ENCODE measurements around the gene ZNF568. TPM values are rescaled to one million over a fixed set of nuclear protein-coding genes. Genes with fewer than 3 reads are reported as not detected.

The ZNF568 gene
- total and polyA plus RNA-seq, 2 of the 4 experiments (the other 2 are of a cell fraction): 3.0 to 7.3 TPM

GRCh38 chr19:37045140-37045539 lies 129.0 kb downstream of the ZNF568 start:
- in situ Hi-C loops (cut with MboI; ENCODE audit: low sequenced_read_pairs) (no loop called here), dilution Hi-C loops (cut with HindIII; ENCODE audit: low sequenced_read_pairs, unreplicated experiment) (no loop called here), intact Hi-C loops (cut with micrococcal nuclease) (no loop called here)
- no peak for ATAC-seq (ENCODE audit: low read depth)
- H4K8ac ChIP-seq (ENCODE audit: low read depth in 2 of 2, low read length in 2 of 2): no peak overlapping the region
- H3K9me3 ChIP-seq (ENCODE audit: control insufficient read depth, insufficient read depth, low read length): peaks cover 5% of the 10 kb centered on the region
- WGBS, 2 experiments (ENCODE audit: extremely low coverage in 2 of 2, insufficient read length in 1 of 2): 0% methylated on average over 1 of the region's 1 CpG; no CpG with 5 or more reads in 1 of the 2 experiments
- H3K18ac ChIP-seq (ENCODE audit: low read depth, low read length): no peak overlapping the region
- no peak overlapping the region for H3K23ac ChIP-seq (ENCODE audit: low read depth, low read length)
- H4K5ac ChIP-seq (ENCODE audit: low read depth, low read length): no peak overlapping the region
- no peak overlapping the region for H2BK5ac ChIP-seq (ENCODE audit: low read depth, low read length, poor library complexity, severe bottlenecking)
- H2BK20ac ChIP-seq (ENCODE audit: low read depth, low read length): no peak overlapping the region
- H3K27me3 ChIP-seq (ENCODE audit: control insufficient read depth, insufficient read depth, low read length): no peaks in the 10 kb centered on the region
- H3K4me1 ChIP-seq (ENCODE audit: control insufficient read depth, insufficient read depth, low read length): no peaks in the 10 kb centered on the region
- no peak overlapping the region for H2BK15ac ChIP-seq (ENCODE audit: low read depth, low read length)
- H3K9me1 ChIP-seq (ENCODE audit: insufficient read depth, low read length): no peaks in the 10 kb centered on the region
- H2BK120ac ChIP-seq (ENCODE audit: low read depth, low read length): no peak overlapping the region
- no peak overlapping the region for H3K4ac ChIP-seq (ENCODE audit: low read depth, low read length)
- BruUV-seq (replicated peaks): no TSS peak
- no peak overlapping the region for H2AK5ac ChIP-seq (ENCODE audit: low read depth, low read length)
- H3K36me3 ChIP-seq (ENCODE audit: control insufficient read depth, insufficient read depth, low read length): no peaks in the 10 kb centered on the region
- DNase-seq: no peak
- H2AFZ ChIP-seq (replicated peaks; ENCODE audit: low read length, poor library complexity): no peak overlapping the region
- no peak overlapping the region for H2AK9ac ChIP-seq (replicated peaks; ENCODE audit: low read depth, low read length, poor library complexity)
- H3K56ac ChIP-seq (ENCODE audit: extremely low read depth, insufficient read depth, low read length): no peak overlapping the region
- no peak overlapping the region for H3K14ac ChIP-seq (replicated peaks; ENCODE audit: low read depth, low read length)
- ChIA-PET CTCF (no interaction called here), POLR2A (ENCODE audit: unreplicated experiment) (no interaction called here)
- H4K20me1 ChIP-seq (ENCODE audit: insufficient read depth, low read length): no peaks in the 10 kb centered on the region
- TF ChIP-seq ELK1 (IDR thresholded peaks at IDR 0.05; ENCODE audit: borderline replicate concordance, low read depth, low read length): no peak
- no peak for TF ChIP-seq CHD1 (IDR thresholded peaks at IDR 0.05; ENCODE audit: low read depth, low read length)
- TF ChIP-seq SMC3 (IDR thresholded peaks at IDR 0.05; ENCODE audit: low read depth, low read length): no peak
- TF ChIP-seq CTCF (conservative IDR thresholded peaks at IDR 0.05; ENCODE audit: low read depth, low read length): no peak
- TF ChIP-seq RCOR1 (IDR thresholded peaks at IDR 0.05; ENCODE audit: insufficient replicate concordance, low read length): no peak
- TF ChIP-seq RFX5 (IDR thresholded peaks at IDR 0.05; ENCODE audit: low read depth, low read length): no peak
- no peak for TF ChIP-seq POLR2A (IDR thresholded peaks at IDR 0.05; ENCODE audit: low read depth, low read length)
- no peak overlapping the region for H3K9ac ChIP-seq (ENCODE audit: low read depth, low read length)
- H3K4me3 ChIP-seq (ENCODE audit: insufficient read depth, low read depth, low read length): no peak overlapping the region
- H3K4me2 ChIP-seq (ENCODE audit: low read depth, low read length): no peak overlapping the region
- H3K27ac ChIP-seq (ENCODE audit: insufficient read depth, low read length): no peak overlapping the region
- H3K79me1 ChIP-seq (ENCODE audit: low read depth in 1 of 2, low read length in 2 of 2): no peaks in the 10 kb centered on the region
- no peak overlapping the region for H4K91ac ChIP-seq (ENCODE audit: insufficient read depth, low read depth, low read length)

Other genes with a start within 250 kb of the ZNF568 start
- gene ZNF461, start 249.5 kb upstream of the ZNF568 start, total RNA-seq (2012; rRNA removed): 9.1 and 12.8 TPM in 2 replicates
- gene ZNF461, start 249.5 kb upstream of the ZNF568 start, polyA plus RNA-seq (2012; rRNA removed): 2.2 TPM in 2 replicates
- 5.3 and 6.1 TPM in 2 replicates for gene ZNF567, start 228.7 kb upstream of the ZNF568 start, total RNA-seq (2012; rRNA removed)
- gene ZNF567, start 228.7 kb upstream of the ZNF568 start, polyA plus RNA-seq (2012; rRNA removed): 3.4 and 3.8 TPM in 2 replicates
- gene ZNF850, start 143.5 kb upstream of the ZNF568 start, total RNA-seq (2012; rRNA removed): 7.2 and 8.3 TPM in 2 replicates
- gene ZNF850, start 143.5 kb upstream of the ZNF568 start, polyA plus RNA-seq (2012; rRNA removed): 0.90 and 1.1 TPM in 2 replicates
- gene ZNF790, start 77.9 kb upstream of the ZNF568 start, total RNA-seq (2012; rRNA removed): 4.3 and 6.4 TPM in 2 replicates
- gene ZNF790, start 77.9 kb upstream of the ZNF568 start, polyA plus RNA-seq (2012; rRNA removed): 0.97 and 1.5 TPM in 2 replicates
- 2.5 and 3.0 TPM in 2 replicates for gene ZNF345, start 65.5 kb upstream of the ZNF568 start, total RNA-seq (2012; rRNA removed)
- 1.5 and 1.8 TPM in 2 replicates for gene ZNF345, start 65.5 kb upstream of the ZNF568 start, polyA plus RNA-seq (2012; rRNA removed)
- gene ZNF829, start within 50 bp of the ZNF568 start, total RNA-seq (2012; rRNA removed): 3.0 and 3.3 TPM in 2 replicates
- gene ZNF829, start within 50 bp of the ZNF568 start, polyA plus RNA-seq (2012; rRNA removed): 0.46 and 0.58 TPM in 2 replicates
- gene ZNF420, start 162.1 kb downstream of the ZNF568 start, total RNA-seq (2012; rRNA removed): 11.7 and 14.2 TPM in 2 replicates
- gene ZNF420, start 162.1 kb downstream of the ZNF568 start, polyA plus RNA-seq (2012; rRNA removed): 1.2 and 1.5 TPM in 2 replicates